Renal cortical epithelial cell (primary cell): Measurements from ENCODE around the gene RIGI. TPM values are rescaled to one million over a fixed set of nuclear protein-coding genes. Genes with fewer than 3 reads are reported as not detected.
"Not testable (repeated sequence)": the region's sequence is repeated elsewhere in the genome, so short reads cannot be mapped to it uniquely, and the experiment has no call there.

ENCODE experiments used
- DNase-seq: peaks from one replicate; pipeline ENCODE4 v3.0.0-alpha.2; 2011; ENCODE audit warnings: low read depth
- total RNA-seq: library from RNA; depleted of rRNA; stranded (reverse); fragments of >200 nt; gene quantifications from 2 replicates; pipeline ENCODE4 v1.2.3, GENCODE V29; 2014

The RIGI gene
- total RNA-seq = 28.6 and 49.7 TPM in 2 replicates

DNA sequence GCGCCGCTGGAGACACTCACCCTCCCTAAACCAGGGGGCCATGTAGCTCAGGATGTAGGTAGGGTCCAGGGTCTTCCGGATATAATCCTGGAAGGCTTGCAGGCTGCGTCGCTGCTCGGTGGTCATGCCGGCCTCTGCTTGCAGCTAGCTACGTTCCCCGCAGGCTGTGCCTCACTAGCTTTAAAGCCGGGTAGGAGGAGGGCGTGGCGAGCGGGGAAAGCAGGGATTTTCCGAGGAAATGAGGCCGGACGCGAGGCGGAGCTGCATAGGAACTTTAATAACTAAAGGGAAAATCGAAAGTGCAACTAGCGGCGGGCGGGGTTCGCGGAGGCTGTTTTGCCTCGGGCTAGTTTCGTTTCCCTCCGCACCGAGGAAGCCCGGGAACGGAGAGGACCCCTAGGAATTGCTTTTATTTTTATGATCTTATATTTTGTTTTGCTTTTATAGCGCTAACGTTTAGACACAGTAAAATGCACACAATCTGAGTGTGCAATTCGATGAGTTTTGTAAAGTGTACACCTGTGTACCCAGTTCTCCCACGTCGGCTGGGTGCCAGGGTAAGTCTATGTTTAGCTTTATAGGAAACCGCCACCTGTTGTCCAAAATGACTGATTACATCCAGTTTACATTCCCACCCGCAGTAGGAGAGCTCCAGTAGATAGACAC lies at the start of gene RIGI:
TSS of gene RIGI (minus strand) at position 156 of the 666 bp plus-strand sequence. CDS start at position 126, 30 bp downstream.
- peak; percentile 87 for DNase-seq

DNA sequence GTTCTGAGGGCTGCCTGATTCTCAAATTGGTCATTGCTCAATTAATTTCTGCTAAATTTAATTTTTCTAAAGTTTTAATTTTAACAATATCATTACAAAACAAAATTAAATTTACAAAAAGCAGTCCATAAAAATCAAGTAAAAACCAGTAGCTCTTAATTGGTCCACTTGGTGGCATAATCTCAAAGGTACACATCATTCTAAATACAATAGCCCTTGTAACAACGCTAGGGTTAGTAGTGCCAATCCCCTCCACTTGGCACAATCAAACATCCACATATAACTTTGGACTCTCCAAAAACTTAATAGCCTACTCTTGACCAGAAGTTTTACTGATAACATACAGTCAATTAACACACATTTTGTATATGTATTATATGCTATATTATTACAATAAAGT lies 48.9 kb upstream of the RIGI start:
- no peak for DNase-seq

DNA sequence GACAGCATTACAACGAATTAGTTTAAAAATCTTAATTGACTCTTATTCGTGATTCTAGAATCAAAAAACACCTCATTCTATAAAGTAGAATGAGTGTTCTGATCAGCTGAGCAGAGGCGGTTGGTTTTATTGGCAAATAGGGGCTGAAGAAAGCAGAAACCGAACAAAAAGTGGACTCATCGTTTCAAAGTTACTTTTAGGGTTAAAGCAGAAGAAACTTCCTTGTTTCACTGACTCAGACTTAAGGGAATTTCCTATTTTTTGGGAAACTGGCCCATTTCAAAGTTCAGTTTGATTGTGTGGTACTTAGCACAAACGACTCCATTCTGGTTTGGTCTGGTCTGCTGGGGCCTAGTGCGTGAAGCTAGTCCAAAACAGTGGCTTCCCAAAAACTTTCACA lies 47.8 kb upstream of the RIGI start:
- DNase-seq = no peak

DNA sequence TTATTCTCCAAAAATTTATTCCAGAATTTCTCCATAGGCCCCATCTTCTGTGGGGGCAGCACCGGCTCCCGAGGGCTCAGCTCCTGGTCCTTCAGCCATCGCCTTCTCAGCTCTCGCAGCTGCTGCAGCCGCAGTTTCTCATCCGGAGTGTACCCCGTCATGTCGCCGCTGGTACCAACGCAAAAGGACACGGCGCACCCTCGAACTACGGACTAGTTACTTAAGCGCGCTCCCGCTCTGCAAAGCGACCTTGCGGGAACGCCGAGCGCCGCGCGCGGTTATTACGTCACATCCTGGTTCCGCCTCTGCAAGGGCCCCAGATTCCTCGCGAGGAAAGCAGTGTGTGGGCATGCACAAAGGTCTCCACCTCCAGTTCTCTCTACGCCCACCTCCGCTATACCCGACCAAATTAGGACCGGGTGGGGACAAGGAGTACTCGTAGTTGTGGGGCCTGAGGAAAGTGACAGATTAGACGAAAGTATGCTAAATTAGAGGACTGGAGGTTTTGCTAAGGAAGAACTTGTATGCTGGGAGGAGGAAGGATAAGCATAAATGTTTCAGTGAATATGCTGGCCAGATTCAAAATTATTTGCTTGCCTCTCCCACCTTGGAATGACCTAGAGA lies 47.0 kb upstream of the RIGI start, which contains the start of gene NDUFB6:
TSS of gene NDUFB6 (minus strand) at position 260 of the 624 bp plus-strand sequence. CDS start at position 161, 99 bp downstream.
- peak; percentile 87 for DNase-seq

DNA sequence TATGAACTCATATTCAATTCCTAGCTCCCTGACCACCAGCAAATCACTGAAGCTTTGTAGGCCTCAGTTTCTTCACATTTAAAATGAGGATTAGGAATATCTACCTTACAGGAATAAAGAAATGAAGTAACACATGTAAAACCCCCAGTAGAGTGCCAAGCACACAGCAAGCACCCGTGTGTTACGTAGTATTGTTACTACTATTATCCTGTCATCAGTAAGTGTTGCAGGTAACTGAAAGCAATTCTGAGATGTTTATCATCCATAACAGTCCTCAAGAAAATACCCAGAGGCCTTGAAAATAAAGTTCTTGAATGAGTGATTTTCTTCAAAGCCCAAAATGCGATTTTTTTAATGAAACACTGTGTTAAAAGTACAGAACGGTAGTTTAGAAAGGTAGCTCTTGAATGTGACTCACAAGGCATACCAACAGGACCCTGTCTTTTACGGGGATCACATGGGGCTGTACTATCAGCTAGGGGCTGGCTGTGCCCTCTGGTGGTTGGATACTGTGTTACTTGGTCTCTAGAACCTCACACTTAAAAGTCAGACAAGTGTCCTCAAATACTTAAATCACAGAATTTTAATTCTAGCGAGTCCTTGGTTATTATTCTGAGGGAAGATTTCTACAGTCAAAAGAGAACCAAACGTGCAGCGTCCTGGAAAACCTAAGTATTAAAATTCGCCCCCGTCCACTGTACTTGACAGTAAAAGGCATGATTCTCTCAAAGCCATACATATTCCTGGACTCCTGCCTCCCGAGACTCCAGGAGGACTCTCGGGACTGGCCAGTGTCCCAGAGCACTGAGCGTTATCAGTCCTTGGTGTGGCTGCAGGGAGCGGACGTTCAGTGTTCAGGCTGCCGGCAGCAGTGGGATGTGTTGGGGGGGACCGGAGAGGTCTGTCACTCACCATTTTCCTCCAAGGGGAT lies 46.2 kb upstream of the RIGI start:
- DNase-seq = peak; percentile 85

- no peak for DNase-seq
Observed at GRCh38 chr9:32570262-32570661, 44.3 kb upstream of the RIGI start.

- no peak for DNase-seq
Observed at GRCh38 chr9:32566770-32567169, 40.8 kb upstream of the RIGI start.

DNA sequence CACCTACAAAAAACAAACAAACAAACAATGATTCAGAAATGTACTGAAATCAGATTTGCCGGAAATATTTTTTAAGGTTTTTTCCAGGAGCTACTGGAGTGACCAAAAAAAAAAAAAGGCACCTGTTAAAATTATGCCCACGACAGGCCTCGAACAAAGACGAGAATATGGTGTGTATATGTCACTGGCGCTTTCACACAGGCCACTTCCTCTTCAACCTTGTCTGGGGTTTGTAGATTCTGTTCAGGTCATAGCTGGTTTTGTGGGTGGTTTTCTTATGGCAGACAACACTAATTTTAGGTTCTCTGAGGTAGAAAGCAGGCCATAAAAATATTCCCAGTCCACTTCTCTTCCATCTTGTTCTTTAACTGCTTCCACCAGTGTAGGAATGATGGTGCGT lies 40.0 kb upstream of the RIGI start:
- no peak for DNase-seq

DNA sequence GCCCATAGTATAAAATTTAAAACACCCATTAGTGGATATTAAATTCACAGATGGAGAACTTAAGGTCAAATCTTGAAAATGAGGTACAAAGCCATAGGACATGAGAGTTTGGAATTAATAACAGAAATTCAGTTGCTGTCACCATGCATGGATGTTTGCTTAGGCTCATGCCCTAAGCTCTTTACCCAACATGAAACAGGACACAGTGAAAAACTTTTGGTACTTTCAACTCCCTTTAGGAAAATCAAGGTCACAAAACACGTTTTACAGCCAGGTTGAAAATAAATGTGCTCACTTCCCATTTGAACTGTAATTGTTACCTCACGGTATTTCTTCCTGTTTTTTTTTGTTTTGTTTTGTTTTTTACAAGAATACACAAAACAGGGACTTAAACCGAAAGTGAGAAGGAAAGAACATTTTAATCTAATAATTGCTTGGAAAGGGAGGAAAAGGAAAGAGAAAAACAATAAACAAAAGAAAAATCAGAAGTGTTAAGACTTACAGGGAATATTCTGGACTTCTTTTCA lies 32.5 kb upstream of the RIGI start:
- no peak for DNase-seq

DNA sequence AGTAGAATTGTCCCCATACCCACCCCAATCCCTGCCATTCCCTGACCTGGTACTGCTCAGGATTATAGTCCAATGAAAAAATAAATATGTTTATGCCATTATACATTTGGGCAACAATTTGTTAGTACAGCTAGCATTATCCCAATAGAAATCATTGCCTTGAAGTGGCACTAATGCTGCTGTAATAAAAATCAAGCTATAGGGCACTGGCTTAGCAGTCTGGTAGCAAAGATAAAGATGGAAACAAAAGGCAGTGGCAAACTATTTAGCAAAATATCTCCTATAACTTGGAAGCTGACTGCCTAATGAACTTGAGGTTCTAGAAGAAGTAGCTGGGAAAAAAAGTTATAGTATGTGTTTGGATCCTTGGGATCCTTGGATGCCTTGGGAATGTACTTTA lies 28.6 kb upstream of the RIGI start:
- no peak for DNase-seq

DNA sequence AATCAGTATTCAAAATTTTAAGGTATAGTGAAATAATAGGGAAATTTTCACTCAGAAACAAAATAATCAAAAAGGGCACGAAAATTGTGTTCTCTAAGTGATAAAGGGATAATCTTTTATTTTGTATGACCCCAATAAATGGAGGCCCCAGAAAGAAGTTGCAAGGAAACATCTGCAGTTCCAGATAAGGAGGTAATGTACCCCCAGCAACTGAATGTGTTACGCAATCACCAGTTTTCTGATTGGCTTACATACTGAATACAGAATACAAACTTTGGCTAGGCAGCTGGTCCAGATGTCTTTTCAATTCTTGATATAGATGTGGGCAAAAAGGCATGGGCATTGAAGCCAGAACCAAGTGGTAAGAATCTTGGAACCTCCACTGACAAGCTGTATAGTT lies 28.1 kb upstream of the RIGI start:
- no peak for DNase-seq

DNA sequence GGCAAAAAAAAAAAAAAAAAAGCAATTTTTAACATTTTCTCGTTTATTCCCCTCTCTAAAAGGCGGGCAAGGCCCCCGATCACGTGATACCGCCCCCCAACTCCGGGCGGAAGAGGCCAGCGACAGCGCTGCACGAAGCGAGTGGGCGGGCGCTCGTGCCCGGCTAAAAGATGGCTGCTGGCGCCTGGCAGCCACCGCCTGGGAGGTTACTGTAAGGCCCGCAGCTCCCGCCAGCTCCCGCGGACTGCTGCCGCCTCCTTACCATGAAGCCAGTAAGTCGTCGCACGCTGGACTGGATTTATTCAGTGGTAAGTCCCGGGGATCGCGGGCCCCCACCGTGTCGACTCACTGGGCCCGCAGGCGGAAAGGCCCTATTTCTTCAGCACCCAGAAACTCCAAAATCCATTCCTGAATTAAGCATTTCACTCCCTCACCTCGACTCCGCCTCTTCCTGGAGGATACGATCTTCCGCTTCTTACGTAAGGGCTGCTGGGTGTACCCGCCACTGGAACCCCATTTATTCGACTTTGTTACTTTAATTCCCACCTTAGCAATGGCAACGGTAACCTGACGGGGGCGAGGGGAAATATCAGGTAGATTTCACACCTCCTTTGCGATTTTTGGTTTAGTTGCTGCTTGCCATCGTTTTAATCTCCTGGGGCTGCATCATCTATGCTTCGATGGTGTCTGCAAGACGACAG lies 26.3 kb upstream of the RIGI start, which contains the start of the genes SMIM27 and TOPORS:
TSS of gene SMIM27 (plus strand) at position 156 of the 701 bp plus-strand sequence. CDS start at position 264, 108 bp downstream.
TSS of gene TOPORS (minus strand) at position 415 of the 701 bp plus-strand sequence. CDS start at position 265, 150 bp downstream.
- DNase-seq = peak; percentile 89

DNA sequence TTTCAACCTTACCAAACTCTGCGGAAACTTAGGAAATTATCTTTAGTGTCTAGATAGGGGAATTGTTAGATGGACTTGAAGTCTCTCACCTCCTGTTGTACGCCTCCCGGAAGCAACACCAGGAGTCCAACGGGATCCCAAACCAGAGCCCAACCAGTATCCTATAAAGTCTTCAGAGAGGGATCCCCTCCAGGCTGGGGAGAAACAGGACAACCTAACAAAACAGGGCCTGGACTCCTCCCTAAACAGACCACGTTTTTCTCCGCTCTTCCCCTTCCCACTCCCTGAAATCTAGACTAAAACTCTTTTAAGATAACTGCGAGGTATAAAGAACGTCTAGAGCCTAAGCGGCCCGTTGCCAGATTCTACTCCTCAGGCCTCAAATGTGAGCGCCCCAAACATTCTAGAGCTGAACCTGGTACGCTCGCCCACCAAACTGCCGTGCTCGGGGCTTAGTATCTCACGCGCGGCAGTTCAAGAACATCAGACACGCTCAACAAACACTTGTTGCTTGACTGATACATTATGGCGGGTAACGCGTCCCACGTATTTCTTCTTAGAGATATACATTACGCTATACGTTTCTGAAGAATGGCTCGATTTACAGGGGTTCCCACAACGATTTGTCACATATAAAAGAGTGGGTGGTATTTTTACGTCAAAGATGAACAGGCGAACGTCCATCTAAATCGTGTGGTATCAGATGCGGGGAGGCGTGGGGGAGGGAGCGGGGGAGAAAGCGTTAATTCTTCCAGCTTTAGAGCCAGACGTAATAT lies 25.5 kb upstream of the RIGI start:
- peak; percentile 46 for DNase-seq

DNA sequence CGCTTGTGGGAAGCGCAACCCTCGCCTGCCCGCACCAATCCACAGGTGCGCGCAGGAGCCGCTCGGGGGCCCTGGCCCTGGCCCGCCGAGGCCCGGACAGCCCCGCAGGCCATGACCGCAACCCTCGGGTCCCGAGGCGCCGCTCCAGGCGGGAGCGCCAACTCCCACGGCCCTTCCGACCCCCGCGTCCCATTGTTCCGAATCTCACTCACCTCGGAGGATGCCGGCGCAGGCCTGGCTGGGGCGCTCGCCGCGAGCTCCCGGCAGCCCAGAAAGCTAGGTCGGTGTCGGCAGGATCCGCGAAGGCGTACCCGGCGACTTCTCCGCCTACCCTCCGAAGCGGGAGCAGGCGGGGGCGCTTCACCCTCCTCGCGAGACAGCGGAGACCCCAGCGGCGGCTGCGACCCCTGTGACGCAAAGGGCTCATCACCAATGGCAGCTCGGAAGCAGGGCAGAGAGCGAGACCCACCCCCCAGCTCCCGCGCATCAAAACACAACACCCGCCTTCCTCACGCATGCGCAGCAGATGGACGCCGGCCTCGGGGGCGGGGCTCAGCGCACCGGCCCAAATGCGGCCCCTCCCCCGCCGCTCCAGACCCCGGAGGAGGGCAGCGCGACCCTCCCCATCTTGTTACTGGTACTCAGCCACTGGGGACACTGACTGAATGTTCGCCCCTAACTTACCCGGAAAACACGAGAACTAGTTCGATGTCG lies 24.7 kb upstream of the RIGI start:
- DNase-seq = peak; percentile 78

GRCh38 chr9:32550150-32550561 lies 24.2 kb upstream of the RIGI start:
- DNase-seq = peak; percentile 49

GRCh38 chr9:32548213-32548612 lies 22.2 kb upstream of the RIGI start:
- not testable (repeated sequence) for DNase-seq

DNA sequence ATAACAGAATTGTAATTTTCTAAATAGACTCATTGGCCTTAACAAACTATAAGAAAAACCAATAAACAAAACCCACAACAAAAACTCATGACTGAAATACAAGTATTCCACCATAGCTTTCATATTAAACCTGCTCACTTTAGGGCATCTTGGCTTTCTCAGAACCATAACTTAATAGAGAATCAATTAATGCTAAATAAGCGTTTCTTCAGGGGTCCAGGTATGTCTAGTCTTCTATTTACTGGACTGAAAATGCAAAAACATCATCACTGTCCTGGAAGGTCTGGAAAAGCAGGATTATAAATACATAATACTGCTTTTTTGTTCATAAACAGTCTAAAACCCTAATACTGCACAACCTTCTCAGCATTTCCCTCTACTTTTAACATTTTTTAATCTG lies 19.9 kb upstream of the RIGI start:
- DNase-seq = no peak

DNA sequence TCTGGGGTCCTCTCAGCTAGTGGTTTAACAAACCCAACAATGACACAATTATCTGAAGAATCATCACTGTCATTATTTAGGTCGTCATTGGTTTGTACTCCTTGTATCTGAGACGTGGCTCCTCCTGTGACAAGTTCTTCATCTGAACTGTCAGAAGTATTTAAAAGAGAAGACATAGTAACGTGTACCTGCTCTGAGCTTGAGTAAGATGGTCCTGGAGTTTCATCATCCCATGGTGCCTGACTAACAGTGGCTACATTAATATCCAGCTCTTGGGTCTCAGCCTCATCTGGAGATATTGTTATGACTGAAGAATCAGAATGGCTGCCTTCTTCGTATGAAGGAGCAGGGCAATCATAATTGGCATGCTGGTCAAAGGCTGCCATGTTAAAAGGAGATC lies 17.1 kb upstream of the RIGI start:
- no peak for DNase-seq

- DNase-seq = no peak
Observed at GRCh38 chr9:32533816-32534215, 7.8 kb upstream of the RIGI start.

- no peak for DNase-seq
Observed at GRCh38 chr9:32533336-32533735, 7.3 kb upstream of the RIGI start.
